WI38 (cell line): ENCODE measurements around the gene CCL2.

Experiments used
- H3K4me3 ChIP-seq: 2 replicates; pipeline ENCODE4 v1.5.1; 2011; ENCODE audit warnings: low read depth, mild to moderate bottlenecking, control low read depth, low read length
- TF ChIP-seq, protein P1 (sequence below): IDR thresholded peaks from 2 replicates; pipeline ENCODE4 v1.5.1; 2012; ENCODE audit warnings: low read depth, mild to moderate bottlenecking, control low read depth, low read length

Gene CCL2

DNA sequence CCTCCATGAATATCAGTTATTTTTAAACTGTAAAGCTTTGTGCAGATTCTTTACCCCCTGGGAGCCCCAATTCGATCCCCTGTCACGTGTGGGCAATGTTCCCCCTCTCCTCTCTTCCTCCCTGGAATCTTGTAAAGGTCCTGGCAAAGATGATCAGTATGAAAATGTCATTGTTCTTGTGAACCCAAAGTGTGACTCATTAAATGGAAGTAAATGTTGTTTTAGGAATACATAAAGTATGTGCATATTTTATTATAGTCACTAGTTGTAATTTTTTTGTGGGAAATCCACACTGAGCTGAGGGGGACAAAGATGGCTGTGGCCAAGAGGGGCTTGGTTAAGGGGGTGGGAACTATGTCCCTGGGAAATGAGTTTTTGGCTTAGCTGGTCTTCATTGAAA, 32.8 kb downstream of the CCL2 start:
- TF ChIP-seq, protein P1, sequence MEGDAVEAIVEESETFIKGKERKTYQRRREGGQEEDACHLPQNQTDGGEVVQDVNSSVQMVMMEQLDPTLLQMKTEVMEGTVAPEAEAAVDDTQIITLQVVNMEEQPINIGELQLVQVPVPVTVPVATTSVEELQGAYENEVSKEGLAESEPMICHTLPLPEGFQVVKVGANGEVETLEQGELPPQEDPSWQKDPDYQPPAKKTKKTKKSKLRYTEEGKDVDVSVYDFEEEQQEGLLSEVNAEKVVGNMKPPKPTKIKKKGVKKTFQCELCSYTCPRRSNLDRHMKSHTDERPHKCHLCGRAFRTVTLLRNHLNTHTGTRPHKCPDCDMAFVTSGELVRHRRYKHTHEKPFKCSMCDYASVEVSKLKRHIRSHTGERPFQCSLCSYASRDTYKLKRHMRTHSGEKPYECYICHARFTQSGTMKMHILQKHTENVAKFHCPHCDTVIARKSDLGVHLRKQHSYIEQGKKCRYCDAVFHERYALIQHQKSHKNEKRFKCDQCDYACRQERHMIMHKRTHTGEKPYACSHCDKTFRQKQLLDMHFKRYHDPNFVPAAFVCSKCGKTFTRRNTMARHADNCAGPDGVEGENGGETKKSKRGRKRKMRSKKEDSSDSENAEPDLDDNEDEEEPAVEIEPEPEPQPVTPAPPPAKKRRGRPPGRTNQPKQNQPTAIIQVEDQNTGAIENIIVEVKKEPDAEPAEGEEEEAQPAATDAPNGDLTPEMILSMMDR, result no peak
- no peak overlapping the region for H3K4me3 ChIP-seq

DNA sequence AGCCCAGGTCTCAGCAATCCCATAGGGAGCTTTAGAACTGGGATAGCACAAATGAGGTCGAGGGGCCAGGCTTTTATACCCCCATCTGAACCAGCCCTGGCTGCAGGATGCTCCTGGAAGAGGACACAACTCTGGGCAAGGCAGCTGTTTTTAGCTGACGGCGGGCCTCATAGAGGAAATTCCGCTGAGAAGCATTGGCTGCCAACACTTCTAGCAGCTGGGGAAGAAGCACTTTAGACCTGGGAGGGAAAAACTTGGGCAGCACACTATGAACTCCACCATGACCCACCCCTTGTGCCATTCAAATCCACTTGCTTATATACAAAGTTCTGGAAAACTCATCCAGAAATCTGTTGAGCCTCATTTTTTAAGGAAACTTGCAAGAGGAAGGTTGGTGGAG, 35.5 kb downstream of the CCL2 start:
- TF ChIP-seq, protein P1, result no peak
- no peak overlapping the region for H3K4me3 ChIP-seq

DNA sequence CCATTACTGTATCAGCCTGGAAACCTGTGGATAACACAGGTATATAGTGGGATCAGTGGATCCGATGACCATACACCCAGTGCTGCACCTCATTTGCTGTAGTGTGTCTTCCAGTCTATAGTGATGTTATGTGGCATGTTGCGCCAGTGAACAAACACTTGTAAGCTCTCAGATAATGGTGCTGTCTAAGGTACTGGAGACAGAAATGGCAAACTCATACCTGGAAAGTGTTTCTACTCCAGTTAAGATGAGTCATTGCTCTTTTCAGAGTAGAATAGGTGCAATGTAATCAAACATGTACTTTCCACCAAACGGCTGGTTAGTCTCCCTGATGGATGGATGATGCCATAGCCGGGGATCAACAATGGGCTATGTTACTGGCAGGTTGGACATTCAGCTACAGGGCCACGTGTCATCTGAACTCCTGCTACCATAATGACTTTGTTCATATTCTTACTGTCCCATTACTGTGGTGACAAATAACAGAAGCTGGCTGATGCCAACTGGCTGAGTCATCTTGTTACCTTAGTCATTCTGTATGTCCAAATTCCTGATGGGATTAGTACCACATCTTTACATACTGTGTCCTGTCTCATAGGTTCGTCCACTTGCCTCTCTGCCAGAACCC, 36.8 kb downstream of the CCL2 start:
- TF ChIP-seq, protein P1, result no peak
- H3K4me3 ChIP-seq, result no peak overlapping the region

DNA sequence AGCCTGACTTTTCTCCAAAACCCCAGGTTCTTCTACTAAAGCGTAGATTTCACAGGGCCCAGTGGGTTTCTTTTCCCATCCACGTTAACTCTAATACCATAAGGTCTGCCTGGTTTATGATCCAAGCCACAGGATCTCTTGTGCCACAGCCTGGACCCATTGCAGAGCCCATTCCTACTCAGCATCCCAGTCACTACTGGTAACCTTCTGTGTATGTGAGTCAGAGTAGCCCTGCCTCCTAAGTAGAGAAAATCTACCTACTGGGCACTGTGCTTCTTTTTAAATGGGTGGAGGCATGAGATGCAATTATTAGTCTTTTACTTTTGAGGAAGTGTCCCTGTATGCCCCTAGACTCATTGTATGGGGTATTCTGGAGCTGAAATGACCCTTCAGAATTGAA, 43.9 kb downstream of the CCL2 start:
- no peak overlapping the region for H3K4me3 ChIP-seq
- TF ChIP-seq, protein P1, result no peak

DNA sequence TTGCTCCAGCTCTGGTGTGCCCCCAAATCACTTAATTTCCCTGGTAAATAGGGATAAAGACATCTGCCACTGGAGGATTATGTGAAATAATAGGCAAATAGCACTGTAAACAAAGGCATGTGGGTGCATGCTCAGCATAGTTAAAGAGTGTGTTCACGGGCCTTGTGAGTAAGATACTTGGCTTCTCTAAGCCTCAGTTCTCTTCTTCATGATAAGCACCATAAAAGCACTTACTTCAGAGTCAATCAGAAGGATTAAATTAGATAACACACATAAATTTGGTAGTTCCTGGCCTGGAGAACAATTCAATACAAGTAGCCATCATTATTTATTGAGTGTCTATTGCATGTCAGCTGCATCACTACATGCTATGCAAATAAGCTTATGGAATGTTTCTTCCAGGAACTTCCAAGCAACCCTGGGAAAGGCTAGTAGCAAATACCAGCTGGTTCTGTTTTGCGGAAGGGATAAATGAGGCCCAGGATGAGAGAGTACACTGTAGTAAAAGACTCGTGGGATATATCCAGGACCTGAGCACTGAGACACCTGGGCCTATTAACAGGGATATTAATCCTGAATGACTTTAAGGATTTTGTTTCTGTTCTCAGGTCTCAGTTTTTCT, 45.0 kb downstream of the CCL2 start:
- TF ChIP-seq, protein P1, result no peak
- no peak overlapping the region for H3K4me3 ChIP-seq

DNA sequence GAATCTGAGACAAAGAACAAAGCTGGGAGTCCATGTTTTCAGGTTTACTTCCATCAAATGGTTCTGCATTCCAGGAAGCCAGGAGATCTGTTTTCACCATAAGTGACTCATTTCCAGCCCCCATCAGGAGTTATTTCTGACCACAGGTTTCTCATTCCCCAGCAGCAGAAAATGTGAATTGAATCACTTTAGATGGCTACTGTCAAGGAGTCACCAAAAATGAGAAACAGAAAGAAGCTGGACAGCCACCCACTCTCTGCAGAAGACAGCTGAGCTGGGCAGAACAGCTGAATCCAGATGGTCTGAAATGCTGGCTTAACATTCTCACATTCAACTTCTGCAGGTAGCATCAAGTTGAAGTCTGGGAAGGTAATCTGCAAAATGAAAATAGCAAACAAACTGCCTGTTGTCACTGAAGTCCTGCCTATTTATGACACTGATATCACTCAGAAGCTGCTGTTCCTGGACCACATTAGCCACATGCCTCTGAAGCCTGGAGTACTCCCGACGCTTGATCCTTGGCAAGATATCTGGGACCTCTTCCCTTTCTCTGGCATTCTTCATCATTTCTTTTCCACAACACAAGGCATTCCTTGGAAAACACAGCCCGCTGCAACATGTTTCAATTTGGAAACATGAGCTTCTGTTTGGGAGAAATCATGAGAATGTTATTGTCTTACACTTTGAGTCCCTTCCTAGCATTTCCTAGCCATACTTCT, 45.7 kb downstream of the CCL2 start:
- no peak overlapping the region for H3K4me3 ChIP-seq
- TF ChIP-seq, protein P1, result no peak

DNA sequence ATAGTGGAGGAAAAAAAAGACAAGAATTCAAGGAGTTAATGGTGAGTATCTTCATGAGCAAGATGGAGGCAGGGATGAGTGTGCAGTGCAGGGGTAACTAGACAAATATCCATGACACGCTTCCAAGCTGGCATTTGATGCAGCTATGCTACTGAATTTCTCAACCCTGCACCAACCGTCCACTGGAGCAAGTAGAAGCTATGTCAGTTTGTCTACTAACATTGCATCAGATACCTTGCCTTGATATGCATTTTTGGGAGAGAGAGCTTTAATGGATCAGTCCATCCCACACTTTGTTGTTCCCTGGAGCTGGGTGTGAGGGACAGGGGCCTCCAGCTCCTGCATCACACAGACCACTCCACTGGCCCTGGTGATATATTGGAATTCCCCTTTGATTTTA, 46.9 kb downstream of the CCL2 start:
- TF ChIP-seq, protein P1, result no peak
- H3K4me3 ChIP-seq, result no peak overlapping the region
